Measurements from ENCODE around the gene FGD6. TPM values are rescaled to one million over a fixed set of nuclear protein-coding genes. Genes with fewer than 3 reads are reported as not detected.
A peak's percentile ranks its signal among the peaks of the same experiment; 100 is the strongest.

Gene FGD6
- total RNA-seq, 4 donors from 2014 or later = 2.9 to 8.4 (median 4.4) TPM

- Histone ChIP-seq H3K27ac (no peak overlapping the region), H3K36me3 (peaks cover 0 to 47% of the 10 kb centered on the region in 2 donors), H3K9me3 (no peaks in the 10 kb centered on the region), H3K4me1 (peaks cover 0 to 18% of the 10 kb centered on the region in 2 donors), H3K4me3 (no peak overlapping the region), H3K27me3 (no peaks in the 10 kb centered on the region)
- in situ Hi-C loops (cut with MboI; ENCODE audit: low sequenced_read_pairs in 4 of 4) (no loop called here), intact Hi-C loops (cut with DNase I; ENCODE audit: low total_unique reads) (no loop called here)
- ATAC-seq (no peak), DNase-seq (no peak)
- TF ChIP-seq CTCF (IDR thresholded peaks at IDR 0.05 in 4 of 5, conservative IDR thresholded peaks at IDR 0.05 in 1 of 5) (no peak), POLR2A (IDR thresholded peaks at IDR 0.05) (no peak)
Measured at GRCh38 chr12:95257541-95257940, 40.3 kb upstream of the FGD6 start.

- Histone ChIP-seq H3K9me3 (no peaks in the 10 kb centered on the region), H3K4me3 (no peak overlapping the region), H3K27me3 (no peaks in the 10 kb centered on the region), H3K4me1 (peaks cover 23 to 25% of the 10 kb centered on the region in 2 donors), H3K36me3 (peaks cover 0 to 54% of the 10 kb centered on the region in 2 donors), H3K27ac (no peak overlapping the region)
- no peak for ATAC-seq
- intact Hi-C loops (cut with DNase I; ENCODE audit: low total_unique reads) = no loop called here
- DNase-seq = no peak
- in situ Hi-C loops (cut with MboI; ENCODE audit: low sequenced_read_pairs in 4 of 4) = no loop called here
- TF ChIP-seq POLR2A (IDR thresholded peaks at IDR 0.05) = no peak
Measured at GRCh38 chr12:95253386-95253785, 36.1 kb upstream of the FGD6 start.

DNA sequence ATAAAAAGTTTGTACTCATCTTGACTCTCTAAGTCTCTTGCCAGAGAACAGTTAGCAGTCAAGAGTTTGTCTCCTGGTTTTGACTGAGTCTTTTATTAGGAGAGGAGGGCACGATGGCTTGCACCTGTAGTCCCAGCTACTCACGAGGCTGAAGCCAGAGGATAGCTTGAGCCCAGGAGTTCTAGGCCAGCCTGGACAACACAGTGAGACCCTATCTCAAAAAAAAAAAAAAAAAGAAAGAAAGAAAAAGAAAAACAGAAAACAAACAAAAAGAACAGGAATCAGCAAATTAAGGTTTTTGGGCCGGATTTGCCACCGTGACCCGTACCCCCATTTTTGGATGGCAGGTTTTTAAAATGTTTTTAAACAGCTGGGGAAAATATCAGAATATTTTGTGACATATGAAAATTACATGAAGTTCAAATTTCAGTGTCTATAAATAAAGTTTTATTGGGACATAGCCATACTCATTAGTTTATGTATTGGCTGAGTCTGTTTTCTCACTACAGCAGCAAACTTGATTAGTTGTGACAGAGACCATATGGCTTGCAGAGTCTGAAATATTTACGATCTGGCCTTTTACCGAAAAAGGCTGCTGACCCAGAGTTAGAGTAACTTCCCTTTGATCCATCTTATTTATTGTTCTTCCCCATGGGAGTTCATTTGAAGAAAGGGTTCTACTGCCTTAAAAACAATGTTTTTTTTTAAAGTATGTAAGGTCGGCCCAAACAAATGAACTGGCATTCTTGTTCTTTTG, 31.5 kb upstream of the FGD6 start:
- Histone ChIP-seq H3K4me1 (peaks cover 38 to 43% of the 10 kb centered on the region in 2 donors), H3K27ac (peak overlapping the region in 3 of 4 donors; percentile 0 to 9 (median 5)), H3K27me3 (no peaks in the 10 kb centered on the region), H3K36me3 (peaks cover 0 to 16% of the 10 kb centered on the region in 2 donors), H3K4me3 (no peak overlapping the region), H3K9me3 (no peaks in the 10 kb centered on the region)
- intact Hi-C loops (cut with DNase I; ENCODE audit: low total_unique reads) (no loop called here), in situ Hi-C loops (cut with MboI; ENCODE audit: low sequenced_read_pairs in 4 of 4) (no loop called here)
- ATAC-seq = no peak
- DNase-seq = no peak
- TF ChIP-seq CTCF (IDR thresholded peaks at IDR 0.05 in 4 of 5, conservative IDR thresholded peaks at IDR 0.05 in 1 of 5) (no peak), POLR2A (IDR thresholded peaks at IDR 0.05) (no peak)

DNA sequence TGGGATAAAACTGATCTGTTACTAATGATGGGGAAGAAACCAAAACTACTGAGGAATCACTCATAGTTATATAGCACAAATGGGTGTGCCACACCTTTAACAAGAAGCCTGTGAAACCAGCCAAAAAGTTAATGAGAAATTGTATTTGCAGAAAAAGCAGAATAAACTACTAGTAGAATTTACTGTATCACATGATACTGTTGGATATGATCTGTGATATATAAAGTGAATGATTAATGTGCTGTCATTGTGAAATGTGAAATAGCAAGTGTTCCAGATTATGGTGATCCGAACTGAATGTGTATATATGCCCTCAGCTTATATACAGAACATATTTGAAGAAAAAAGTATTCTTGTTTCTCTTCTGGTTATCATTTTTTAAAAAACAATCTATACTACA, 30.8 kb upstream of the FGD6 start:
- no peak overlapping the region for H3K4me3 ChIP-seq
- no peaks in the 10 kb centered on the region for H3K27me3 ChIP-seq
- peaks cover 45 to 50% of the 10 kb centered on the region in 2 donors for H3K4me1 ChIP-seq
- intact Hi-C loops (cut with DNase I; ENCODE audit: low total_unique reads) (no loop called here), in situ Hi-C loops (cut with MboI; ENCODE audit: low sequenced_read_pairs in 4 of 4) (no loop called here)
- H3K9me3 ChIP-seq = no peaks in the 10 kb centered on the region
- H3K36me3 ChIP-seq = peaks cover 0 to 9% of the 10 kb centered on the region in 2 donors
- ATAC-seq (no peak), DNase-seq (no peak)
- TF ChIP-seq CTCF (IDR thresholded peaks at IDR 0.05 in 4 of 5, conservative IDR thresholded peaks at IDR 0.05 in 1 of 5) (no peak), POLR2A (IDR thresholded peaks at IDR 0.05) (no peak)
- peak overlapping the region in 2 of 4 donors; percentile 0 to 9 for H3K27ac ChIP-seq

- no peaks in the 10 kb centered on the region for H3K27me3 ChIP-seq
- intact Hi-C loops (cut with DNase I; ENCODE audit: low total_unique reads) = no loop called here
- no peak for TF ChIP-seq CTCF (IDR thresholded peaks at IDR 0.05 in 4 of 5, conservative IDR thresholded peaks at IDR 0.05 in 1 of 5)
- H3K9me3 ChIP-seq = no peaks in the 10 kb centered on the region
- in situ Hi-C loops (cut with MboI; ENCODE audit: low sequenced_read_pairs in 4 of 4) = no loop called here
- no peak overlapping the region for H3K4me3 ChIP-seq
- no peaks in the 10 kb centered on the region for H3K36me3 ChIP-seq
- DNase-seq (no peak), ATAC-seq (no peak)
- no peak overlapping the region for H3K27ac ChIP-seq
- H3K4me1 ChIP-seq = peaks cover 41 to 48% of the 10 kb centered on the region in 2 donors
Measured at GRCh38 chr12:95244350-95244749, 27.1 kb upstream of the FGD6 start.

All from gastrocnemius medialis (tissue), 4 donors.